Measurements from ENCODE around the gene CELA2A. TPM values are rescaled to one million over a fixed set of nuclear protein-coding genes. Genes with fewer than 3 reads are reported as not detected.
"Not testable (repeated sequence)": the region's sequence is repeated elsewhere in the genome, so short reads cannot be mapped to it uniquely, and the experiment has no call there.

The CELA2A gene
- total and polyA plus RNA-seq, 11 donors = 0.76 to 1.0 (median 0.84) TPM; not detected in 6

GRCh38 chr1:15468145-15468544 is 11.6 kb downstream of the CELA2A start:
- Histone ChIP-seq H3K4me1 (peaks cover 0 to 7% (median 0%) of the 10 kb centered on the region in 12 donors), H3K27ac (no peak overlapping the region), H3K27me3 (no peaks in the 10 kb centered on the region), H3K9me3 (no peaks in the 10 kb centered on the region), H3K4me3 (no peak overlapping the region), H3K36me3 (no peaks in the 10 kb centered on the region)
- DNase-seq (no peak), ATAC-seq (no peak)
- intact Hi-C loops (cut with DNase I) = no loop called here
- TF ChIP-seq, protein P1, sequence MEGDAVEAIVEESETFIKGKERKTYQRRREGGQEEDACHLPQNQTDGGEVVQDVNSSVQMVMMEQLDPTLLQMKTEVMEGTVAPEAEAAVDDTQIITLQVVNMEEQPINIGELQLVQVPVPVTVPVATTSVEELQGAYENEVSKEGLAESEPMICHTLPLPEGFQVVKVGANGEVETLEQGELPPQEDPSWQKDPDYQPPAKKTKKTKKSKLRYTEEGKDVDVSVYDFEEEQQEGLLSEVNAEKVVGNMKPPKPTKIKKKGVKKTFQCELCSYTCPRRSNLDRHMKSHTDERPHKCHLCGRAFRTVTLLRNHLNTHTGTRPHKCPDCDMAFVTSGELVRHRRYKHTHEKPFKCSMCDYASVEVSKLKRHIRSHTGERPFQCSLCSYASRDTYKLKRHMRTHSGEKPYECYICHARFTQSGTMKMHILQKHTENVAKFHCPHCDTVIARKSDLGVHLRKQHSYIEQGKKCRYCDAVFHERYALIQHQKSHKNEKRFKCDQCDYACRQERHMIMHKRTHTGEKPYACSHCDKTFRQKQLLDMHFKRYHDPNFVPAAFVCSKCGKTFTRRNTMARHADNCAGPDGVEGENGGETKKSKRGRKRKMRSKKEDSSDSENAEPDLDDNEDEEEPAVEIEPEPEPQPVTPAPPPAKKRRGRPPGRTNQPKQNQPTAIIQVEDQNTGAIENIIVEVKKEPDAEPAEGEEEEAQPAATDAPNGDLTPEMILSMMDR (IDR thresholded peaks at IDR 0.05) = no peak
- no peak for TF ChIP-seq POLR2A (IDR thresholded peaks at IDR 0.05)

DNA sequence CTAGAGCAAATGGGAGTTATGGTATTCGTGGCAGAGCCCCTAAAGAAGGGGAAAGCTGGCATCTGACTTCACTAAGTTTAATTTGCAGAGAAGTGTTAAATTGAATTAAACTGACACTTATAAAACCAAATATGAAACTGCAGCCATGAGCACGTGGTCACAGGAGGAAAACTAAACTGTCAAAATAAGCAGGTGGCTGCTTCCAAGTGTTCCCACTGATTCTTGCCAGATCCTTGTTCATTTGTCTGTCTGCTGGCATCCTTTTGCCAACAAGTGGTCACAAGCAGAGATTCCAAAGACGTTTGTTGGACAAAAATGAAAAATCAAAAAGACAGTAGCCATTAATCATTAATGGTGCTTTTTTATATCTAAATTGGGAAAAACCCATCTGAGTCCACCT is 12.8 kb downstream of the CELA2A start:
- no peaks in the 10 kb centered on the region for H3K27me3 ChIP-seq
- H3K9me3 ChIP-seq = no peaks in the 10 kb centered on the region
- TF ChIP-seq, protein P1 (IDR thresholded peaks at IDR 0.05) = no peak
- no peak for TF ChIP-seq POLR2A (IDR thresholded peaks at IDR 0.05)
- H3K36me3 ChIP-seq = no peaks in the 10 kb centered on the region
- WGBS, 4 donors = 59 to 78% (median 68%) methylated on average over 3 of the region's 3 CpGs
- intact Hi-C loops (cut with DNase I) = no loop called here
- ATAC-seq = no peak
- no peak for DNase-seq
- H3K4me1 ChIP-seq = peaks cover 0 to 3% (median 0%) of the 10 kb centered on the region in 12 donors
- no peak overlapping the region for H3K27ac ChIP-seq
- H3K4me3 ChIP-seq = no peak overlapping the region

GRCh38 chr1:15469821-15470448 is 13.4 kb downstream of the CELA2A start:
- intact Hi-C loops (cut with DNase I); H3K4me1 ChIP-seq; H3K27ac ChIP-seq; H3K9me3 ChIP-seq; H3K4me3 ChIP-seq; H3K36me3 ChIP-seq; ATAC-seq; DNase-seq; H3K27me3 ChIP-seq: not testable (repeated sequence)
- 80 to 92% (median 87%) methylated on average over 9 of the region's 9 CpGs for WGBS, 4 donors

GRCh38 chr1:15471067-15471466 is 14.5 kb downstream of the CELA2A start:
- not testable (repeated sequence) for ATAC-seq

DNA sequence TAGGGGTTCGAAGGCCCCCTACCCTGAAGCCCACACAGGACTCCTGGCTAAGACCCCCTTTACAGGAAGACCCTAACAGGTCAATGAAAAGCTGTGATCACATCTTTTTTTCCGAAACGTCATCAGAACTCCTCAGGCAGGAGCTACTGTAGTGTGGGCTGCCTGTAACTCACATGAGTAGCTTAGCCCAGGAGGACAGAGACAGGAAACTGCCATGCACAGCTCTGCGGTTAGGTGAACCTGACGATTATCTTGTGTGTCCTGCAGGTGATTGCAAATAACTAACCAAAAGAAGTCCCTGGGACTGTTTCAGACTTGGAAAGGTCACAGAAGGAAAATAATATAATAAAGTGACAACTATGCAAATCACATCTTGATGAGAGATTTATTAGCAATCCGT is 15.2 kb downstream of the CELA2A start:
- H3K4me3 ChIP-seq; H3K27me3 ChIP-seq; ATAC-seq; H3K36me3 ChIP-seq; DNase-seq; intact Hi-C loops (cut with DNase I); H3K4me1 ChIP-seq; H3K27ac ChIP-seq; H3K9me3 ChIP-seq: not testable (repeated sequence)
- 77 to 79% (median 78%) methylated on average over 6 of the region's 6 CpGs for WGBS, 4 donors

More at GRCh38 chr1:15471067-15471466, 14.5 kb downstream of the CELA2A start:
- H3K27me3 ChIP-seq; H3K4me3 ChIP-seq; H3K27ac ChIP-seq; H3K9me3 ChIP-seq; intact Hi-C loops (cut with DNase I); H3K36me3 ChIP-seq; DNase-seq; H3K4me1 ChIP-seq: not testable (repeated sequence)
- WGBS, 4 donors = 91 to 95% (median 92%) methylated on average over 5 of the region's 5 CpGs

- TF ChIP-seq, protein P1 (IDR thresholded peaks at IDR 0.05) = no peak
- TF ChIP-seq POLR2A (IDR thresholded peaks at IDR 0.05) = no peak
- Histone ChIP-seq H3K4me3 (no peak overlapping the region), H3K27me3 (no peaks in the 10 kb centered on the region), H3K4me1 (no peaks in the 10 kb centered on the region), H3K9me3 (no peaks in the 10 kb centered on the region), H3K36me3 (no peaks in the 10 kb centered on the region), H3K27ac (no peak overlapping the region)
- 83 to 93% (median 88%) methylated on average over 8 to 11 of the region's 11 CpGs for WGBS, 4 donors
- no peak for ATAC-seq
- DNase-seq = no peak
- intact Hi-C loops (cut with DNase I) = no loop called here
Observed at GRCh38 chr1:15472587-15472986, 16.1 kb downstream of the CELA2A start.

Data from heart left ventricle (tissue), 16 donors.